Measurements from ENCODE around the gene NSMCE1. TPM values are rescaled to one million over a fixed set of nuclear protein-coding genes. Genes with fewer than 3 reads are reported as not detected.

NSMCE1 gene
- total and polyA plus RNA-seq, 2 of the 8 experiments (the other 6 are each of a cell fraction or from before 2014, with no cell fraction given) = 8.1 to 16.6 TPM

GRCh38 chr16:27281243-27281642 is 12.7 kb upstream of the NSMCE1 start:
- Histone ChIP-seq H3K79me2 (ENCODE audit: control insufficient read depth in 1 of 2, insufficient read depth in 2 of 2, low read length in 2 of 2) (no peaks in the 10 kb centered on the region), H2BK12ac (ENCODE audit: low read depth, low read length) (no peak overlapping the region), H3K27ac (ENCODE audit: low read depth, low read length) (no peak overlapping the region), H2AK5ac (ENCODE audit: low read depth, low read length) (no peak overlapping the region), H4K8ac (ENCODE audit: extremely low read depth, insufficient read depth, low read length) (no peak overlapping the region), H4K91ac (replicated peaks; ENCODE audit: insufficient read length, low read length) (no peak overlapping the region), H4K5ac (ENCODE audit: insufficient read length, low read depth, low read length) (no peak overlapping the region), H3K27me3 (replicated peaks in 1 of 4; ENCODE audit: control insufficient read depth in 3 of 4, extremely low read depth in 1 of 4, insufficient read depth in 3 of 4, low read length in 3 of 4) (no peaks in the 10 kb centered on the region), H3K23ac (ENCODE audit: insufficient read length) (no peak overlapping the region), H2BK15ac (ENCODE audit: low read length) (no peak overlapping the region), H3K18ac (ENCODE audit: extremely low read depth, low read length) (no peak overlapping the region), H2AFZ (ENCODE audit: low read length) (peak overlapping the region; percentile 2; the same call in 1 of the 2 replicates), H3K4ac (replicated peaks; ENCODE audit: insufficient read length, low read depth, low read length) (no peak overlapping the region), H3K4me1 (replicated peaks in 1 of 4; ENCODE audit: control insufficient read depth in 3 of 4, insufficient read depth in 4 of 4, low read length in 3 of 4) (no peaks in the 10 kb centered on the region), H2BK20ac (ENCODE audit: low read length) (no peak overlapping the region), H2BK5ac (ENCODE audit: low read depth, low read length) (no peak overlapping the region), H3K14ac (ENCODE audit: insufficient read length) (no peak overlapping the region), H2BK120ac (replicated peaks; ENCODE audit: low read depth, low read length) (no peak overlapping the region), H3K56ac (replicated peaks; ENCODE audit: insufficient read length, low read depth, low read length) (no peak overlapping the region), H3K4me2 (ENCODE audit: insufficient read depth in 1 of 2, low read depth in 2 of 2, low read length in 2 of 2) (no peak overlapping the region), H3K36me3 (ENCODE audit: control insufficient read depth in 2 of 4, insufficient read depth in 4 of 4, low read length in 3 of 4) (no peaks in the 10 kb centered on the region), H4K20me1 (replicated peaks in 1 of 2; ENCODE audit: control insufficient read depth in 1 of 2, insufficient read depth in 2 of 2, low read length in 2 of 2) (no peaks in the 10 kb centered on the region), H3K79me1 (ENCODE audit: low read depth, low read length) (no peaks in the 10 kb centered on the region), H3K9me3 (ENCODE audit: insufficient read depth in 2 of 2, low read depth in 1 of 2, low read length in 1 of 2) (no peaks in the 10 kb centered on the region), H3K9ac (replicated peaks in 1 of 4; ENCODE audit: extremely low read depth in 1 of 4, low read depth in 3 of 4, low read length in 3 of 4) (no peak overlapping the region), H3K23me2 (ENCODE audit: low read depth, low read length) (no peaks in the 10 kb centered on the region), H3K4me3 (ENCODE audit: extremely low read depth in 1 of 4, insufficient read depth in 2 of 4, low read depth in 3 of 4, low read length in 4 of 4) (no peak overlapping the region)
- FAIRE-seq (no peak), DNase-seq (ENCODE audit: low read depth in 1 of 2, low spot score in 2 of 2) (no peak)
- WGBS, 2 experiments (ENCODE audit: extremely low coverage in 1 of 2, insufficient coverage in 1 of 2, insufficient read length in 1 of 2, insufficient replicate concordance in 2 of 2, low coverage in 1 of 2, low lambda C conversion rate in 2 of 2, missing lambda C conversion rate in 1 of 2) = 89% methylated on average over 7 of the region's 7 CpGs; no CpG with 5 or more reads in 1 of the 2 experiments
- CTCF ChIA-PET (ENCODE audit: partially characterized antibody) = interaction anchor here (1.1 kb wide), 2 partner anchors 34 to 70 kb away, joined by 3 to 4 read pairs; no protein-coding TSS in a partner anchor
- POLR2A ChIA-PET (ENCODE audit: partially characterized antibody) = interaction anchor here (0.6 kb wide), 1 partner anchor 70 kb away, joined by 3 read pairs; no protein-coding TSS in a partner anchor
- no peak for TF ChIP-seq MAX (IDR thresholded peaks at IDR 0.05)
- no peak for TF ChIP-seq JUND (IDR thresholded peaks at IDR 0.05; ENCODE audit: low read length)
- TF ChIP-seq SAP30 (IDR thresholded peaks at IDR 0.05; ENCODE audit: insufficient read depth, insufficient replicate concordance, low read length) = no peak
- no peak for TF ChIP-seq CTBP2 (IDR thresholded peaks at IDR 0.05; ENCODE audit: borderline replicate concordance, insufficient read depth, insufficient read length, low read length)
- no peak for TF ChIP-seq RFX5 (IDR thresholded peaks at IDR 0.05; ENCODE audit: borderline replicate concordance, low read depth, low read length)
- TF ChIP-seq JUN (IDR thresholded peaks at IDR 0.05; ENCODE audit: low read depth, low read length) = no peak
- TF ChIP-seq RXRA (IDR thresholded peaks at IDR 0.05; ENCODE audit: insufficient read depth, low read depth, low read length) = no peak

Data from H1 (cell line).